ENCODE measurements around the gene GABRA5. TPM values are rescaled to one million over a fixed set of nuclear protein-coding genes. Genes with fewer than 3 reads are reported as not detected.
"Not testable (repeated sequence)": the region's sequence is repeated elsewhere in the genome, so short reads cannot be mapped to it uniquely, and the experiment has no call there.

GABRA5 gene
- polyA plus RNA-seq (ENCODE audit: insufficient read length in 4 of 4), result under 1 TPM; 0.14 to 0.40 (median 0.32) TPM

GRCh38 chr15:26866298-26867199 is at the start of gene GABRA5:
Gene GABRA5, plus strand, starts transcription at chr15:26867062. Its CDS starts 2,187 bp downstream, at chr15:26869249.
- DNase-seq (ENCODE audit: low read depth in 4 of 4, low spot score in 3 of 4), result no peak

GRCh38 chr15:26831191-26831590 is 35.7 kb upstream of the GABRA5 start:
- not testable (repeated sequence) for DNase-seq (ENCODE audit: low read depth in 4 of 4, low spot score in 3 of 4)

GRCh38 chr15:26831951-26832350 is 34.9 kb upstream of the GABRA5 start:
- DNase-seq (ENCODE audit: low read depth in 4 of 4, low spot score in 3 of 4), result no peak

GRCh38 chr15:26838742-26839460 is 28.0 kb upstream of the GABRA5 start:
- DNase-seq (ENCODE audit: low read depth in 4 of 4, low spot score in 3 of 4), result no peak

GRCh38 chr15:26841514-26841913 is 25.3 kb upstream of the GABRA5 start:
- no peak for DNase-seq (ENCODE audit: low read depth in 4 of 4, low spot score in 3 of 4)

GRCh38 chr15:26841941-26842340 is 24.9 kb upstream of the GABRA5 start:
- no peak for DNase-seq (ENCODE audit: low read depth in 4 of 4, low spot score in 3 of 4)

- no peak for DNase-seq (ENCODE audit: low read depth in 4 of 4, low spot score in 3 of 4)
These were observed 24.5 kb upstream of the GABRA5 start for GRCh38 chr15:26842391-26842790.

GRCh38 chr15:26844901-26845300 is 22.0 kb upstream of the GABRA5 start:
- DNase-seq (ENCODE audit: low read depth in 4 of 4, low spot score in 3 of 4), result no peak

GRCh38 chr15:26848498-26848897 is 18.4 kb upstream of the GABRA5 start:
- DNase-seq (ENCODE audit: low read depth in 4 of 4, low spot score in 3 of 4), result no peak

GRCh38 chr15:26850161-26850560 is 16.7 kb upstream of the GABRA5 start:
- DNase-seq (ENCODE audit: low read depth in 4 of 4, low spot score in 3 of 4), result no peak

- no peak for DNase-seq (ENCODE audit: low read depth in 4 of 4, low spot score in 3 of 4)
These were observed 13.9 kb upstream of the GABRA5 start for GRCh38 chr15:26852980-26853379.

GRCh38 chr15:26854435-26854834 is 12.4 kb upstream of the GABRA5 start:
- DNase-seq (ENCODE audit: low read depth in 4 of 4, low spot score in 3 of 4), result no peak

- DNase-seq (ENCODE audit: low read depth in 4 of 4, low spot score in 3 of 4), result peak in 1 of 4 donors; percentile 27
These were observed 2.1 kb upstream of the GABRA5 start for GRCh38 chr15:26864664-26865191.

- DNase-seq (ENCODE audit: low read depth in 4 of 4, low spot score in 3 of 4), result no peak
These were observed 542 bp downstream of the GABRA5 start for GRCh38 chr15:26867200-26868007.

- DNase-seq (ENCODE audit: low read depth in 4 of 4, low spot score in 3 of 4), result no peak
These were observed 1.3 kb downstream of the GABRA5 start for GRCh38 chr15:26868029-26868685.

- DNase-seq (ENCODE audit: low read depth in 4 of 4, low spot score in 3 of 4), result no peak
These were observed 2.8 kb downstream of the GABRA5 start for GRCh38 chr15:26869628-26870027.

- DNase-seq (ENCODE audit: low read depth in 4 of 4, low spot score in 3 of 4), result no peak
These were observed 3.5 kb downstream of the GABRA5 start for GRCh38 chr15:26870346-26870745.

- no peak for DNase-seq (ENCODE audit: low read depth in 4 of 4, low spot score in 3 of 4)
These were observed 5.3 kb downstream of the GABRA5 start for GRCh38 chr15:26872206-26872605.

GRCh38 chr15:26873846-26874245 is 7.0 kb downstream of the GABRA5 start:
- no peak for DNase-seq (ENCODE audit: low read depth in 4 of 4, low spot score in 3 of 4)

Data from left renal pelvis (tissue), 4 donors.